A549 (cell line): Measurements from ENCODE around the gene KPNA2.

ENCODE experiments used
- CTCF ChIP-seq: fragments of >200 bp; sonication (Bioruptor Twin); formaldehyde crosslinking; IDR thresholded peaks from 3 replicates; pipeline ENCODE4 v1.5.1; 2016
- JUNB ChIP-seq: fragments of >200 bp; sonication (Bioruptor Twin); formaldehyde crosslinking; IDR thresholded peaks from 2 replicates; pipeline ENCODE4 v1.6.1; 2016
- MAX ChIP-seq: IDR thresholded peaks from 2 replicates; pipeline ENCODE4 v1.6.1; 2012
- NR3C1 ChIP-seq: fragments of >200 bp; sonication (Bioruptor Twin); formaldehyde crosslinking; IDR thresholded peaks from 3 replicates; pipeline ENCODE4 v1.6.1; 2017

GRCh38 chr17:68096111-68096510 is 60.6 kb downstream of the KPNA2 start:
- no peak for TF ChIP-seq MAX
- no peak for TF ChIP-seq CTCF
- TF ChIP-seq JUNB, result no peak
- no peak for TF ChIP-seq NR3C1
